ENCODE measurements around the gene SASH1. TPM values are rescaled to one million over a fixed set of nuclear protein-coding genes. Genes with fewer than 3 reads are reported as not detected.
A peak's percentile ranks its signal among the peaks of the same experiment; 100 is the strongest.

Gene SASH1
- polyA plus RNA-seq, 4 donors, result 29.4 to 32.6 (median 31.1) TPM

DNA sequence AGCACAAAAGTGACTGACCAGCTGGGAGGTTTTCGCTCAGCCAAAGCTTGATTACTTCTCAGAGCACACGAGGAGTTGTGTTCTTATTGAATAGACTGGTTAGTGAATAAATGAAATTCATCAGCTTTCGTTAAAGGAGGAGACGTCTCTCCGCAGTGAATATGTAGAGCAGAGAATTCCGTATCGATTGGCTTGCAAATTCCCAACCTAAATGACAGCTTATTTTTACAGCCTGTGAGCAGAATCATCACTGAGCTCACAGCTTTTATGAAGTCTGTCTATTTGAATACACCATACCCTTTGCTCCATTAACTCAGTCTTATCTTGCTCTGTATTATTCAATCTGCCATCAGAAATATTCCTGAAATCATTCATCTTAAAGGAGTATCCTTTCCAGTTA lies 192.7 kb downstream of the SASH1 start:
- no peak for DNase-seq (ENCODE audit: low read depth in 4 of 4, low spot score in 3 of 4)

DNA sequence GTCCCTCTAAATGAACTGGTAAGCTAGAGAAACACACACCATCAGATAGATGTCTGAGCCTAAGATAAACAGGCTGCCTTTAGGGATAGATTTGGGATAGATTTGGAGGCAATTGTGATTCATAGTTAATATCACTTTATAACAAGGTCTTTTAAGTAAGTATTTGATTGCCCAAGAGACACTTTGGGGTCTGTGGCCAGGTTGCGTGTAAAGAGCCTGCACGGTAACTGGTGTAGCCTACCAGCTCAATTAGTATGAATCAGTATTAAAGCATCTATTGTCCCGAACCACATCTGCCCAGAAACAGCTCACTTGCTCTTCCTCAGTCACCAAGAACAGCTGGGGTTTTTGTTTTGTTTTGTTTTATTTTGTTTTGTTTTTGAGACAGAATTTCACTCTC lies 193.3 kb downstream of the SASH1 start:
- no peak for DNase-seq (ENCODE audit: low read depth in 4 of 4, low spot score in 3 of 4)

DNA sequence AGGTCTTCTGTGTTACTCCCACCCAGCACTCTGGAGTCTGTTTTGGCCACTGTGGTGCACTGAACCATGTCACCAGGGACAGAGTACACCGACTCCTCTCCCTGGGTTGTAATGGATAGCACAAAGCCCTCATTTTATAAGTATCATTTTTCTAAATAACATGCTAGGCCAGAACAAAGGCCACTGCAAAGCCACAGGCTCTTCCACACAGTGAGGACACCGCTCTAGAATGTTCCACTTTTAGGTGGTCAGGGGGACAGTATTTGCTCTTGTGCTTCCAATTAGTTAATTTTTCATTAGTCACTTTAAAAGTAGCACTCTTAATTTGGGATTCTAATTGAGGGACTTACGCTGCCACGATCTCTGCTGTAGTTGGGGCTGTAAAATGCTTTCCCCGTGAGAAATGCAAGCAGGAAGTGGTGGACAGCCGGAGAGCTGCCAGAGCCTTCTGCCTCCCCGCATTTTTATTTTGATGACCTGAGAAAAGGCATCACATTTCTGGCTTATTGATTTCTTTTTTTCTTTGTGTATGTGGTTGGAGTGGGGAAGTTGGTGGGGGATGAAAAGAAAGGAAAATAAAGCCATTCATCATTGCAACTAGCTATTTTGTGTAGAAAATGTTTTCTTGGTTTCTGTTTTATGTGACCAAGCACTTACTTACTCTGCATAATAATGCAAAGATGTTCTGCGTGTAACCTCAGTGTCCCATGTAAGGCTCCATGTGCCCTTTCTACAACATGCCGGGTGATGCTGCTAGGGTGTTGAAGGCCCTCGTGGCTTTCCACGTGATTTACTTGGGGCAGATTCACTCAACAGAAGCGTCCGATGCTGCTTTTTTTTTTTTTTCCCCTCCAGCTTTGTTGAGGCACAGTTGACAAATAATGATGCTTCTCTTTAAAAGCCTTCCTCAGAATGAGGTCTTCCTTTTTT lies 195.9 kb downstream of the SASH1 start:
- peak in 3 of 4 donors; percentile 36 to 49 (median 38) for DNase-seq (ENCODE audit: low read depth in 4 of 4, low spot score in 3 of 4)

DNA sequence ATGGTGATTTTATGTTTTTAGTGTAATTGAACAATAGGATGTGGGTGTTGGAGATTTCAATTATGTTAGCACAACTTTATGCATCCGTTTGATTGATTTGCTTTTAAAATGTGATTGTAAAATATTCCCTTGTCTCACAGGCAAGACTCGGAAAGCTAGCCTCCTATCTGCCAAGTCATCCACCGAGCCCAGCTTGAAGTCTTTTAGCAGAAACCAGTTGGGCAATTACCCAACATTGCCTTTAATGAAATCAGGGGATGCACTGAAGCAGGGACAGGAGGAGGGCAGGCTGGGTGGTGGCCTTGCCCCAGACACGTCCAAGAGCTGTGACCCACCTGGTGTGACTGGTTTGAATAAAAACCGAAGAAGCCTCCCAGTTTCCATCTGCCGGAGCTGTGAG lies 200.9 kb downstream of the SASH1 start:
- no peak for DNase-seq (ENCODE audit: low read depth in 4 of 4, low spot score in 3 of 4)

DNA sequence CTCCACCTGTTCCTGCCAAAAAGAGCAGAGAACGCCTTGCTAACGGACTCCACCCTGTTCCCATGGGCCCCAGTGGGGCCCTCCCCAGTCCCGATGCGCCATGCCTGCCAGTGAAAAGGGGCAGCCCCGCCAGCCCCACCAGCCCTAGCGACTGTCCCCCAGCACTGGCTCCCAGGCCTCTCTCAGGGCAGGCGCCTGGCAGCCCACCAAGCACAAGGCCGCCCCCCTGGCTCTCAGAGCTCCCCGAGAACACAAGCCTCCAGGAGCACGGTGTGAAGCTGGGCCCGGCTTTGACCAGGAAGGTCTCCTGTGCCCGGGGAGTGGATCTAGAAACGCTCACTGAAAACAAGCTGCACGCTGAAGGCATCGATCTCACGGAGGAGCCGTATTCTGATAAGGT lies 201.8 kb downstream of the SASH1 start:
- no peak for DNase-seq (ENCODE audit: low read depth in 4 of 4, low spot score in 3 of 4)

DNA sequence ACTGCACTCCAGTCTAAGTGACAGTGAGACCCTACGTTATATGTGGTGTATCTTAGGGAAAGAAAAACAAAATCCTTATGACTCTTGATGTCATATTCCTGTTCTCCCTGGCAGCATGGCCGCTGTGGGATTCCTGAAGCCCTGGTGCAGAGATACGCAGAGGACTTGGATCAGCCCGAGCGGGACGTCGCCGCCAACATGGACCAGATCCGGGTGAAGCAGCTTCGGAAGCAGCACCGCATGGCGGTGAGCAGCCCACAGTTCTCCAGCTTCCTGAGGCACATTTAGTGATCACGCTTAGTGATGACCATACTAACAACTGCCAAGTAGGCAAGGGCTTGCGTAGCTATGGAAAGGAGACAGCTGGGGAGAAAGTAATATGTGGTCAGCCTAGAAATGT lies 203.3 kb downstream of the SASH1 start:
- no peak for DNase-seq (ENCODE audit: low read depth in 4 of 4, low spot score in 3 of 4)

DNA sequence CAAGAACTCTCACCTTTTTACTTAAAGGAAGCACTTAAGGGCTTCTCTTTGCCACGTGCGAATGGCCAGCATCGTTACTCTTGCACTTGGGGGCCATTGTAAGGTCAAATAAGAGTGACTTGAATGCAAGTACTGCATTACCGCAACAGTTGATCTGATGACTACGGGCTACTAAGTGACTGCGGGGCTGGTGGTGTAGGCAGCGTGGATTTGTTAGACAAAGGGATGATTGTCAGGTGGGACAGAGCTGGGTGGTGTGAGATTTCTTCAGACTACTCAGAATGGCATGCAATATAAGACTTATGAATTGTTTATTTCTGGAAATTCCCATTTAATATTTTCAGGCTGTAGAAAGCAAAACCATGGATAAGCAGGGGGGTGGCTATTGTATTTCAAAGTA lies 204.5 kb downstream of the SASH1 start:
- DNase-seq (ENCODE audit: low read depth in 4 of 4, low spot score in 3 of 4), result no peak

DNA sequence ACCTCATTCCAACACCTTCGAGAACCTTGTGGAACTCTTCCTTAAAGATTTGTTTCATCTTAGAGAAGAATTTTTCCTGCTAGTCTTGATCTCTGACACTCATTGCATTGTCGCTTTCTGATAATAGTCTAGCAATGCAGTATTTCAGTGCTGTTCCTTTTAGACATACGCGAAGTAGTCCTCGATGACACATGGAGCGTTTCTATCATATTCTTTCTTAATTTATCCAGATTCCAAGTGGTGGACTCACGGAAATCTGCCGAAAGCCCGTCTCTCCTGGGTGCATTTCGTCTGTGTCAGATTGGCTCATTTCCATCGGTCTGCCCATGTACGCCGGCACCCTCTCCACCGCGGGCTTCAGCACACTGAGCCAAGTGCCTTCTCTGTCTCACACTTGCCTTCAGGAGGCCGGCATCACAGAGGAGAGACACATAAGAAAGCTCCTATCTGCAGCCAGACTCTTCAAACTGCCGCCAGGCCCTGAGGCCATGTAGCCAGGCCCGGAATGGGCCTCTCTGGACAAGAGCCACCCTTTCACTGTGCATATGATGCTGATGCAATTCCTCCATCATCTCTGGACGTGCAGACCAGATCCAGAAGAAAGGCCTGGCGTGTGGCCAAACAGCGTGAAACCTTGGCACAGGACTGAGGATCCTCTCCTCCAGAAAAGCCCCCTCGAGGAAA lies 205.6 kb downstream of the SASH1 start:
- DNase-seq (ENCODE audit: low read depth in 4 of 4, low spot score in 3 of 4), result no peak

DNA sequence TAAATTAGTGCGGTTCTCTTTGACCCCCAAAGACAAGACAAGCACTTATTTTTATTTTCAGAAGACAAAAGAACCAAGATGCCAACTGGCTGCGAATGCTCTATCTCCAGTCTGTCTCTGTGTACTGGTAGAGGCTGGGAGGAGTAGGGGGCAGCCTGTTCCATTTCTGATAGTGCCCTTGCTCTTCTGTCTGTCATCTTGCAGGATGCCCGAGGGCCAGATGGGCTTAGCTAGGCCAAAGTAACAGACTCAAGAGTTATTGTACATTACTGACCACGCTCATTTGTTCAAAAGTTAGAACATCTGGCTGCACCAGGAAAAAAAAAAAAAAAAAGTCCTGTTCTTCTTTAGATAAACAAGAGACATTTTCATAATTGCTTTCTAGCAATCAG lies 206.1 kb downstream of the SASH1 start:
- no peak for DNase-seq (ENCODE audit: low read depth in 4 of 4, low spot score in 3 of 4)

DNA sequence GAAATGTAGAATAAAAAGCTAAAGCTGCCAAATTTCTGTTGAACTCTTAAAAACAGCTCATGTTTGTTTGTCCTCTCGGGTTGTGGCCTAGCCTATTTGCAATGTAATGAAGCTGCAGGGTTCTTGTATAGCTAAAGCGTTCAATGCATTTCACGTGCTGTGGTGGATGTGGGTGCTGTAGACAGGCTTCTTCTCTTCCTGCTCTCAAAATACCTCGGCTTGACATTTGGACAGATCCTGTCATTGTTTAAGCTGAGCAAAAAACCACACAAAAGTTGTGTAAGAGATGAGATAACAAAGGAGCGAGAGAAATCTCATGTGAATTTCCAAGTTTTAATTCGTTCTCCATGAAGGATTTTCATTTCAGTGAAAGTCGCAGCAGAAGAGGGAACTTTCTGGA lies 207.9 kb downstream of the SASH1 start:
- no peak for DNase-seq (ENCODE audit: low read depth in 4 of 4, low spot score in 3 of 4)

DNA sequence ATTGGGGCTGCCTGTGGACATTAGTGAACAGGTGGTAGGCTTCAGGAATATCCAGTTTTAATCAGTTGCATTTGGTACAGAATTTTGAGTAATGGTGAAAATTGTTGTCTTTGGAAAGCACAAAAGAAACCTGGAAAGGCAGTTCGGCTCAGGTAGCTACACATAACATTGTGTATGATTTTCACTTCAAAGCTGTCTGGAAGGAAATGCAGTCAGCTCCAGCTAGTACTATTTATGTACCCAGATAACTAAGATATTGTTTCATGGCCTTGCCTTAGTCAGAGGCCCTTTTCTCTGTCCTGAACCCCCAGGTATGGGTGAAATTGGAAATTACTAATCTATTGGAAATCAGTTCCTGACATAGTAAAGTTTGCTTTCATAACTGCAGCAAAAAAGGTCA lies 208.6 kb downstream of the SASH1 start:
- DNase-seq (ENCODE audit: low read depth in 4 of 4, low spot score in 3 of 4), result no peak

DNA sequence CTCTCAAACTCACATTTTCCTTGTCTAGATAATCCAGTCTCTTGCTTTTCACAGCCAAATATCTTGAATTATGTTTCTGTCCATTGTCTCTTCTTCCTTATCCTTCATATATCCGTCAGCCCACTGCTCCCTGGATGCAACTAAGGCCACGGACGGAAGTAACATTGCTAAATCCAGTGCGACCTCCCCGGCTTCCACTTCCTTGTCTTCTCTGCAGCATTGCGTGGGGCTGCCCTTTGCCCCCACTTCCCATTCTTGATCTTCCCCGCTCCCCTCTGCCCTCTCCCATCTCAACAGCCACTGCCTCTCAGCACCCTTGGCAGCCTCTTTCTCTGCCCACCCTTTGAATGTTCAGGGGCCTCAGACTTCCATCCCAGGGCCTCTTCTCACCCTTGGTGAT lies 213.8 kb downstream of the SASH1 start:
- no peak for DNase-seq (ENCODE audit: low read depth in 4 of 4, low spot score in 3 of 4)

DNA sequence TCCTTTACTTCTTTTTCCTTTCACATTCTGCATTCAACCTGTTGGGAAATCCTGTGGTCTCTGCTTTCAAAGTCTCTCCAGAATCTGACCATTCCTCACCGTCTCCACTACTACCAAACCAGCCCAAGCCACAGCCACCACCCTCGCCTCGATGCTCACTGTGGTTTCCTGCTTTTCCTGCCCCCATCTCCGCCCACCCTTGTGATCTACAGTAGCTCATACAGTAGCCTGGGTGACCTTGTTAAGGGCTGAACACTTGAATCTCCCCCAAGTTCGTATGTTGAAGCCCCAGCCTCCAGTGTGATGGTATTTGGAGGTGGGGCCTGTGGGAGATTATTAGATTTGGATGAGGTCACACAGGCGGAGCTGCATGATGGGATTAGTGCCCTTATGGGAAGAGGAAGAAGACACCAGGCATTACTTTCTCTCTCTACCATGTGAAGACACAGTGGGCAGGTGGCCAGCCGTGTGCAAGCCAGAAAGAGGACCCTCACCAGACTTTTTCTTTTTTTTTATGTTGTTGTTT lies 215.2 kb downstream of the SASH1 start:
- no peak for DNase-seq (ENCODE audit: low read depth in 4 of 4, low spot score in 3 of 4)

DNA sequence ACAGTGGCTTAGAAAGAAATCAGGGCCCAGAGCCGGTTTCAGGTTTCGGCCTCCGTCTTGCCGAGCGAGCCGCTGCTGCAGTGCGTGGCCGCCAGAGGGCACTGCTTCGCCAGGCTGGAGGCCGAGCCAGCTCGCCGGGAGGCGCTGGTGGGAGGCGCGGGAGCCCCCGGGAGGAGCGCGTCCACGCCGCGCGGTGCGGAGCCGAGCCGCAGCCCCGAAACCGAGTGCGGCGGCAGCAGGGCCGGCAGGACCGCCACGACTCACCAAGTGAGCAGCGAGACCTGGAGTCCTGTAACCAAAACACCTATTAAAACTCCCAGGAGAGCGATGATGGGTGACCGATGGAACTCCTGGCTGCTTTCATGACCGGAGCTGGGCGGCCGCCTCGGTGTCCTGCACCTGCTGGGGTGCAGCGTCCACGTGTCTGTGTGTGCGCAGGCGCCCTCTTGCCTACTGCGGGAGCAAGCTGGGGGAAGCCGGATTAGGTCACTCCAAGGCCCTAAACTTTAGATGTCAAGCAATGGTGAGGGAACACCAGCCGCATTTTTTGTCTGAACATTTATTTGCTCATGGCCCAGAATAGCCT lies 217.3 kb downstream of the SASH1 start:
- DNase-seq (ENCODE audit: low read depth in 4 of 4, low spot score in 3 of 4), result peak; percentile 62 to 78 (median 72)

DNA sequence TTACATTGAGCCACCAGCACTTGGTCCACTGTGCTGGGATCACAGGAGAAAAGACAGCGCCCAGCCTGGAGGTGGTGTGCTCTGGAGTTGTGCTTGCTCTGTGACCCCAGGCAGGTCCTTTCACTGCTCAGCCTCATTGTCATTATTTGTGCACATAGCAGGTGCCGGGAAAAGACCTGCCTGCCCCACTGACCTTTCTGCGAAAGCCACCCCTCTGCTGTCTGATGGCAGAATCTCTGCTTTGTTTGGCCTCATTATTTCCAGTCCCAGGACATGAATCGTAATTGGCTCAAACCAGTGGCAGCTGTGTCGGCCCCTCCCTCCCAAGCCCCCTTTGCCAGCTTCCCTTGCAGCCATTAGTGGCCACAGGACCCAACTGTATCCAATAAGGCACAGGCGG lies 219.0 kb downstream of the SASH1 start:
- DNase-seq (ENCODE audit: low read depth in 4 of 4, low spot score in 3 of 4), result no peak

DNA sequence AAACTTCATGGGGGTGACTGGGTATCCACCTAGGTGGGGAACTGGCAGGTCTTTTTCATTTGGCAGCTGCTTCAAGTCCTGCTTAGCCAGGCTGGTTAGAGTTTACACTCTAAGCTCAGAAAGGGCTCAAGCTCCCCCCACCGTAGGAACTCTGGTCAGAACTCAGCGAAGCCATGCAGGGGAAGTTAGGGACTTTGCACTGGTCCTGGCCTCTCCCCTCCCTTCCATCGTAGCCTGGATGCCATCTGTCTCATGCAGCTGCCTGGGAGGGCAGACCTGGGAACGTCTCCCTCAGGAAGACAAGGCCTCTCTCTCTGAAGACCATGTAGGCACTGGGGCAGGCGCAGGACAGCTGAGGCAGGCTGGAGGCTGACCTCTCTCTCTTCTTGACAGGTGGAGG lies 220.4 kb downstream of the SASH1 start:
- DNase-seq (ENCODE audit: low read depth in 4 of 4, low spot score in 3 of 4), result no peak

DNA sequence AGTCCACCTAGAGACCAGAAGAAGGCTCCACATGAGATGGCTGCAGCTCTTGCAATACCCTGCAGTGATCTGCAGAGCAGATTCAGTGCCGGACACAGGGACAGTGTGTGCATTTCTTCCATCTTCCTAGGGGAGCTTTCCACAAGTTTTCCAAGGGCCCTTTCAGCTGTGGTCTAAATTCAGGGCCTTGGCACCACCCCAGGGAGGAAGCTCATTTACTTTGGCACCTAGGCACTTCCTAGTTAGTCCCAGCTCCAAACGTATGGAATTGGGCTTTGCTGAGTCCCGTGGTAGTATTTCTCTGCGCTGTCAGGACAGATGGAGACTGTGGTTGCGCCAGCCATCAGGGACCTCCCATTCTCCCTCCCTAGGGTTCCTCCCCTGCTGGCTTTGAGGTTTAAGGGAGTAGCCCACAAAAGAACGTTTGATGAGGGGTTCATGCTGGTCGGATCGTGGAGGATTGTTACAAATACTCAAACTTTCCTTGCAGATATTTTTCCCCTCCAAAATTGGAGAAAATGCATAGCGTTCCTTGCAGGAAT lies 221.9 kb downstream of the SASH1 start:
- no peak for DNase-seq (ENCODE audit: low read depth in 4 of 4, low spot score in 3 of 4)

DNA sequence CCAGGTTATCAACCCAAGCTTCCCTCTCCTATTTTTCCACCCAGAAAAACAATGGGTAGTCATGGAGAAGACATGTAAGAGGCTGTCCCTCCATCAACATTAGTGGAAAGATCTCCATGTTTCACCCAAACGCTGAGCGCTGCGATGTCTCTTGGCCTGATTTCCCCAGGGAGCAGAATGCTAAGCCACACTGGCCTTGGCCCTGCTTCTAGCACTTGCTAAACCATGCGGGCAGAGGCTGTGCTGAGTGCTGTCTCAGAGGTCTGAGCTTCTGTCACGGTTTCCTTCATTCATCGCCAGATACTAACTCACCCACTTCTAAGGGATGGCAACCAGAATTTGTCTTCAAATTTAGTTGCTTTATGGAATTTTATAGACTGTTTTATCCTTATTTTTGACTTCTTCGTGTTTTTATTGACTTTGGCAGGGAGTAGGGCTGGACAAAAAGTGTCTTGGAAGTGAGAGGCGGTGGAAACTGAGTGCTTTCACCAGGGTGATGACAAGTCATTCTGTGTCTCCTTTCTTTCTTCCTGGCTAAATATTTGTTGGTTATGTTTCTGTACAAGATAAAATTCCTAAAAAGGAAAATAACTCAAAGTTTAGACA lies 222.8 kb downstream of the SASH1 start:
- no peak for DNase-seq (ENCODE audit: low read depth in 4 of 4, low spot score in 3 of 4)

DNA sequence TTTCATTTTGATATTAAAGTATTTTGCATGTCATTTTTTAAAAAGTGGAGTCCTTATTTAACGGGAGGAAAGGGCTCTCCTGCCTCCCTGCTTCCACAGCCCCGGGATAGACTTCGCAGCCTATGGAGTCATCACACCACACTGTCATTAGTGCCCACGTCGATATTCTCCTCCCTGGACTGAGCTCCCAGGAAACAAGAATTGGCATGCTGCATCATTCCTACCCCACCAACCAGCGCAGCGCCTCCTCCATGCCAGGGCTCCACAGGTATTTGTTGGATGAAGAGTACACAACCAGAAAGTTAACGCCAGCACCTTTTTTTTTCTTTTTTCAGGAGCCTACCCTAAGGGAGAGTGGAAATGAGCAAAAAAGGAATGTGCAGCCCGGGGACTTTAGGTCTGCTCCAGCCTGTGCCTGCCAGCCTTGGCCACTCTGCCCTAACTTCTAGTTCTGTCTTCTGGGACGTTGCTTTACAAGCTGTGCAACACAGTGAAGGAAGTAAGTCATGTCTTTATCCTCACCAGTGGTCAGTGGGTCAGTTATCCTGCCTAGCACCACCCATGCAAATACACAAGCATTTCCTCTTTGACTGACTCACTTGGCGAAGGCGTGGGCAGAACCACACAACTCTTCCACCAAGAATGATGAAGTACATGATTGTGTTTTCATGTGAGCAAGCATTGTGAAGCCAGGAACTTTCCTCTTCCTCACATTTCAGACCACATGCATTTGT lies 223.5 kb downstream of the SASH1 start:
- no peak for DNase-seq (ENCODE audit: low read depth in 4 of 4, low spot score in 3 of 4)
